Ecto neural progenitor cell (in vitro differentiated cells): Measurements from ENCODE around the gene CCDC187.

ENCODE experiments used
- DNase-seq: peaks from one replicate; pipeline ENCODE4 v3.0.0-alpha.2; 2018; ENCODE audit warnings: low spot score

The CCDC187 gene

DNA sequence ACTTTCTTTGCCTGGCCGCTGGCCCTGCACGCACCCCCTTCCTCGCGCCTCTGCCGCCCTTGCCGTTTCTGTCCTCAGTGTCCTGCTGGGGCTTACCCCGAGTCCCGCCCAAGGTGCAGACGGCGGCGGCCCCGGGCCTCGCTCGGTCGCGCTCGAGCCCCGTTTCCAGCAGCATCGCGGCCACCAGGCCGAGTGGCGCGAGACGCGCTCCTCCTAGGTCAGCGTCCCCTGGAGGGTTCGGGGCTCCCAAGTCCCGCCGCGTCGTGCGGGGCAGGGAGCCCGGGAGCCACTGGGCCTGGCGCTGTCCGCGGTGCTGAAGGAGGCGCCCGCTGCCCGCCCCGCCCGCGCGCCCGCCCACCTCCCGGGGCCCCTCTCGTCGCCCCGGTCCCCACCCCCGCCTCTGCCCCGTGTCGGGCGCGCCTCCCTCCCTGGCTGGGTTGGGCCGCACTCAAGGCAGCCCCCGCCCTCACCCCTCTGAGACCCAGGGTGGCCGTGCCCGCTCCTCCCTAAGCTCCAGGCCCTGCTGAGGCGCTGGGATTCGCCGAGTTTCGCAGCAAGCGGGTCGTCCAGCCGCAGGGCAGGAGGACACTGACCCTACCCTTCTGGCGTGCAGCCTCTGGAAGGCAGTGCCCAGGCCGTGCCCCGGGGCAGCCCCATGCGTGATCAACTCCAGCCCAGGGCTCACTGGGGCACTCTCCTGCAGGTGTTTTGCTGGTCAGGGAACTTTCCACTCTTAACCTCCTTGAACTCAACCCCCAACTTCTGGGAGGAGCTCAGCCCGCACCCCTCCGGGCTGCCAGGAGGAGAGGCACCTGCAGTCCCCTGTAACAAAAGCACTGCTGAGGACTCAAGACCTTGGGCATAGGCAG lies 98.8 kb downstream of the CCDC187 start, which contains the start of gene LHX3:
TSS of gene LHX3 (minus strand) at position 291 of the 869 bp plus-strand sequence. CDS start at position 175, 116 bp downstream.
- DNase-seq, result peak; percentile 81

DNA sequence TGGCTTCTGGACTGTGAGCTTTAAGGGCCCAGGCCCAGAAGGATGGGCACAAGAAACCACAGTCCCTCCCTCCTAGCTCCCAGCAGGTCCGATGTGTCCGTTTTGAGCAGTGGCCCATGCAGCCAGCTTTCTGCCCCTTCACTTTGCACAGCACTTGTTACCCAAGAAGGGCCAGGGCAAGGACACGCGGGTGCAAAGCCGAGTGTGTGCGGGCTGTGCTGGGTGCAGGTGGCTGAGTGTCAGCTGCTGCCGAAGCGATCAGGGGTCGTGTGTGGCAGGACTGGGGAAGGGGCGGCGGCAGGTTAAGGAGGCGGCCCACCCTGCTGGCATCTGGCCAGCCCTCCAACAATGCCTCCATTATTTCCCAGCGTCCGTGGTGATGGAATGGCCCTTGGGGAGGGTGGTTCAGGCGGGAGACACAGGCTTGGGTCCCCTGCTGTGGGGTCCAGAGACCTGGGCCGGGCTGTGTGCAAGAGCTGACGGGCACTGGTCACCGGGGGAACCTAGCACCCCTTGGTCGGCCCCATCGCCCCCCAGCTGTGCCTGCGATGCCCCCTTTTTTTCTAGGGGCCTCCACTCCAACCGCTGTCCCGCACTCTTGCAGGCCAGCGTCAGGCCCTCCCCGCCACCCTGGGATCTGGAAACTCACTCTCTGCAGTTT lies 99.6 kb downstream of the CCDC187 start:
- no peak for DNase-seq

DNA sequence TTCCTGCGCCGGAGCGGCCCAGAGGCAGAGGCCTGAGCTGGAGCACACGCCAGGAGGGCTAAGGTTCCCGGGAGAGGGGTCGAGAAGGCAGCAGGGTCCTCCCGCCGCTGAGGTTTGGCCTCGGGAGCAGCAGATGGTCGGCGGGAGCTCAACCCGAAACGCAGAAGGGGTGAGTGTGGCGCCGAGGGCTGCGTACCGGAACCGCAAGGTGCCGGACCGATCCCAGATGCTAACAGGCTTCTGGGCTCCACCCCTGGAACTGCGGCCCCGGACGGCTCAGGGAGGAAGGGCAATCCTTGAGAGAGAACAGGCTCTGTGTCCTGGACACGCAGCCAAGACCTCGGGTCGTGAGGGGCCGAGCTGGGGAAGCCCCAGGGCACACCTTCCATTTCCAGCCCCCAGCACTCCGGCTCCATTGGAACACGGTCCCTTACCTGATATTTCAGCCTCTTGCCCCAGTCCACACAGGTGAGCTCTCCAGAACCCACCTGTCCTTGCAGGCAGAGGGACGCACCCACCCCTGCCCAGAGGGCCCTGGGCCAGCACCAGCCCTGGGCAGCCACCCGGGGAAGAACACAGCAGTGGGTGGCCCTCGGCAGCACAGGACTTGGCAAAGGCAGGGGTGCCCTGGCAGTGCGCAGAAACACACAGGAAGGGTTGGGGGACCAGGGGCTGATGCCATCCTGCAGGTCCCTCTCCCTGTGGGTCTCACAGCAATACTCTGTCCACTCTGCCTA lies 100.3 kb downstream of the CCDC187 start:
- DNase-seq, result no peak

DNA sequence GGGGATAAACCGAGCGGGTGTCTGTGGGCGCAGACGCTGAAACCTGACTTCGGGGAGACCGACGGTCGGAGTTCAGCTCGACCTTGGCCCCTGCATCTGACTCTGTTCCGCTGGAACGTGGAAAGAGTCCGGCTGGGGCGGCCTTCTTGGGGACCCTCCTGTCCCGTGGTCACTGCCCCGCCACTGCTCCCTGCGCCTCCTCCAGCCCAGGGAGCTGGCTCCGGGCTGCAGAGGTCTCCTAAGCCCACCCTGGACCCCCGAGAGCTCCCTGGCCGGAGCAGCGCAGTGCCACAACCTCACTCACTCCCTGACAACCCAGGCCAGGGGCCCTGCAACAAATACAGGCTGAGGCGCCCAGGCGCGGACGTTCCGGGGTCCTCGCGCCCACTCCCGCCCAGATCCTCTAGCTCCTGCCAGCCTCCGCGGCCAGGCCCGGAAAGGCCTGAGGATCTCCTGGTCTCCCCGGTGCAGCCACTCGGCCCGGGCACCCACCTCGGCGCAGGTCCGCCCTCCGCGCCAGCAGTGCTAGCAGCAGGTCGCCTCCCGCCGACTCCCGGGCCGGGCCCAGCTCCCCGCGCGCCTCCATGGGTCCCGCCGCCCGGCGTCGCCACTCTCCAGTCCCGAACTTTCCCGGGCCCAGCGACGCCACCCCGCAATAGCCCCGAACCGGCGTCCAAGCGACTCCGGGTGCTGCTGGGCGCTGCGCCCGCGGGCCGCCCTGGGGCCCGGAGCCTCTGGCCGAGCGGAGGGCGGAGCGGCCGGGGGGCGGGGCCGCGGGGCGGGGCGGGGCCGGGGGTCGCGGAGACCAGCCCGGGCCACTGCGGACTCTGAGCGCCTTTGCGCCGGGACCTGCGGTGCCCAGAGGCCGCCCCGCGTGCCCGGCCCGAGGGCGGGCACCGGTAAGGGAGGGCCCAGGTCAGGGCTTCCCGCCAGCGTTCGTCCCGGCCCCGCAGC lies 101.2 kb downstream of the CCDC187 start:
- no peak for DNase-seq

DNA sequence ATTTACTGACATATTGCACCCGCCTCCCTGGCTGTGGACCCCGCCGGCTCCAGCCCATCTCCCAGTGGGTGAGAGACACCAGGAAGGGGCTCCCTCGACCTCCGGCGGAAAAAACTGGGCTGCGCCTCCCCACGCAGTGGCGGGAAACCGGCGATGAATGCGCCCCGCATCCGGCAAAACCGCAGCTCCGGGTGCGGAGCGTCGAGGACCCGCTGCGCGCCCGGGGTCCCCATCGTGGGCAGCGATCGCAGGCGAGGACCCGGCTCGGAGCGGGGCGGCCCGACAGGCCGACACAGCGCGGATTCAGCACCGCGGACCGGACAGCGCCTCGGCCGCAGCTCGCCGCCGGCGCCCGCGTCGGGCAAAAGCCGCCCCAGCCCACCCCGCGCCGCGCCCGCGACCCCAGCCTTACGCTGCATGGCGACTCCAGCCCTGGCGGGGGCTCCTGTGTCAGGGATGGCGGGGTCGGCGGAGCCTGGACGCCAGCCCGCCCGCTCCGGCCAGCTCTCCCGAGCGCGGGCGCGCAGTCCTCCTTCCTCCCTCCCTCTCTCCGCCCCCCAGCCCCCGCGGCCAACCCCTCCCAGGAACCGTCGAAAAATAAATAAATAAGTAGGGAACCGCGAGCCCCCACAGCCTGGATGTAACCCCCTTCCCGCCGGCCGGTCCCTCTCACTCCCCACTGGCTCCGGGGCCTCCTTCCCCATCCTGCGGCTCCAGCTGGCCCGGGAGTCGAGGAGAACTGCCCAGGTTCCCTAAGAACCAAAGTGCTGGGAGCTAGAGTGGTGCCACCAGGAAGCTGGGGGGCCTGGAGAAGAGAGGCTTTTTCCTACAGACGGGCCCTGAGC lies 102.1 kb downstream of the CCDC187 start:
- peak; percentile 86 for DNase-seq

DNA sequence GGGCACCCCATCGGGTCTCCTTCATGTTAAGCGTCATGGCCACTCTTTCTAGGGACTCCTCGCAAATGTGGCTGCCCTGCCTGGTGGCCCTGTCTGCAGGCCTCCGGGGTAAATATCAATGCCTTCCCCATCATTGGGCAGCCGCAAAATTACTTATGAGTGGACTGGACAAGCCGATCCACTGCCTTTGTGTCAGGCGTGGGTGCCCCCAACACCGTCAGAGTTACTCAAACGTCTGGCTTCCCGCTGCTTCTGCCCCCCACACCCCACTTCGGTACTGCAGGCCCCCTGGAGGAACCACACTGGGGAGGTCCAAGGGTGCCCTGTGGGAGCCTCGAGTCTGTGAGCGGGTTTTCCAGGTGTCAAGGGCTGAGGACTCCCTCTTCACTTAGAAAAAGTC lies 102.7 kb downstream of the CCDC187 start:
- DNase-seq, result no peak

DNA sequence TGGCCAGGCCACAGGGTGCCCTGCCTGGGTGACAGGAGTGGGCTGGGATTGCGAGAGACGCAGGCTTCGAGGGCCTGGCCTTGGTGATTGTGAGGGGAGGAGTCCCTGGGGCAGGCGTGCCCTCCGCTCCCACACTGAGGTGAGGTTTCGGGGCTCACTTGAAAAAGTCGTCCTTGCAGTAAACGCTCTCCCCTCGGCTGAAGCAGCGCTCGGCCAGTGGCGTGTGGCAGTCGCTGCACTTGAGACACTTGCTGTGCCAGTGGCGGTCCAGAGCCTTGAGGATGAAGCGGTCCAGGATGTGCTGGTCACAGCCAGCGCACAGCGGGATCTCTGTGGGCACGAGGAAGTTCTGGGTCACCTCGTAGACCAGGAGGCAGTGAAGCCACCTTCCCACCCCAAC lies 103.5 kb downstream of the CCDC187 start:
- DNase-seq, result no peak
